Activated naive CD4-positive, alpha-beta T cell treated with anti-CD3 and anti-CD28 coated beads, Interleukin-2, amount 50 U/mL, for 24 hours (primary cell): ENCODE data around the gene CISD3.

ENCODE experiments used
- H3K27ac Mint-ChIP-seq: one replicate; pipeline ENCODE4 v1.8.0; 2021; ENCODE audit warnings: mild to moderate bottlenecking, mixed read lengths
- H3K27me3 Mint-ChIP-seq: one replicate; pipeline ENCODE4 v1.8.0; 2021; ENCODE audit warnings: mixed read lengths
- H3K36me3 Mint-ChIP-seq: one replicate; pipeline ENCODE4 v1.8.0; 2021; ENCODE audit warnings: mixed read lengths
- H3K4me1 Mint-ChIP-seq: one replicate; pipeline ENCODE4 v1.8.0; 2021; ENCODE audit warnings: mixed read lengths
- H3K4me3 Mint-ChIP-seq: one replicate; pipeline ENCODE4 v1.8.0; 2021; ENCODE audit warnings: mild to moderate bottlenecking, mixed read lengths
- H3K9me3 Mint-ChIP-seq: one replicate; pipeline ENCODE4 v1.8.0; 2021; ENCODE audit warnings: mixed read lengths

Gene CISD3

GRCh38 chr17:38704606-38705522 lies 25.3 kb upstream of the CISD3 start, which contains the start of gene MLLT6:
Gene MLLT6, plus strand, starts transcription at chr17:38705273. Its CDS starts 360 bp downstream, at chr17:38705633.
- H3K4me1 Mint-ChIP-seq: peaks cover 44% of the 10 kb centered on the region
- peaks cover 14% of the 10 kb centered on the region for H3K36me3 Mint-ChIP-seq
- peak within 1 kb of the TSS; percentile 97 for H3K4me3 Mint-ChIP-seq
- peak within 1 kb of the TSS; percentile 100 for H3K27ac Mint-ChIP-seq
- H3K27me3 Mint-ChIP-seq: no peaks in the 10 kb centered on the region
- no peaks in the 10 kb centered on the region for H3K9me3 Mint-ChIP-seq

DNA sequence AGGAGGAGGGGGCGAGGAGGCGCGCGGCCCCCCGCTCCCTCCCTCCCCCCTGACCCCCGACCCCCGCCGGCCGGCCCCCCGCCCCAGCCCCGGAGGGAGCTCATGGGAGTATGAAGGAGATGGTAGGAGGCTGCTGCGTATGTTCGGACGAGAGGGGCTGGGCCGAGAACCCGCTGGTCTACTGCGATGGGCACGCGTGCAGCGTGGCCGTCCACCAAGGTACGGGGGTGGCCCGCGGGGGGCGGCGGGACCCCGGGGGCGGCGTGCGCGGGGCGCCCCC lies 24.7 kb upstream of the CISD3 start:
- Mint-ChIP-seq H3K27me3 (no peaks in the 10 kb centered on the region), H3K9me3 (no peaks in the 10 kb centered on the region), H3K4me1 (peaks cover 44% of the 10 kb centered on the region), H3K4me3 (peak overlapping the region; percentile 97), H3K27ac (no peak overlapping the region), H3K36me3 (peaks cover 14% of the 10 kb centered on the region)

DNA sequence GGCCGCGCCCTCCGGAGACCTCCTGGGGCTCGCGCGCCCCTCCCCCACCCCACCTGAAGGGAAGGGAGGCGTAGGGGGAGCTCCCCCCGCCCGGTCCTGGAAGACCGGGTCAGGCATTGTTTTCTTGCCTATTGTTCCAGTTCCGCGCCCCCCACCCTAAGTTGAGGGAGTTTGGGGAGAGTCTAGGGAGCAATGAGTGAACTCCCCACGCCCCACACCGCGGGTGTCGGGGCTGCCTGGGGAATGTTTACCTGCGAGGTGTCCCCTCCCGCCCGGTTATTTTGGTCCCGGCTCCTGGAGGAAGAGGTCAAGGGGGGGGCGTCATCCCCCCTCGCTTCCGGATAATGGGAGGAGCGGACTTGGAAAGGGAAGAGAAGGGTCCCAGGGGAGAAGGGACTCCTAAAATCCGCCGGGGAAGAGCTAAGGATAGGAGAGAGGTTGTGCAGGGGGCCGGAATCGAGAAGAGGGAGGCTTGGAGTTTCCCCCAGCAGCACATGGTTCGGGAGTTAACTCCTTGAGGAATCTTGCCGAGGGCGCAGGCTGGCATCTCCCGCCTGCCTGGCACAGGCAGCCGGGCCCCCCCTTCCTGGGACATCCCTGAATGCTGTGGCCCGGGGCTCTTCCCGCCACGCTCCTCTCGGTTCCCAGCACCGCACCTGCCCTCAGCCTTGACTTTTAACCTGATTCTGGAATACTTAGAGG lies 24.2 kb upstream of the CISD3 start:
- H3K9me3 Mint-ChIP-seq: no peaks in the 10 kb centered on the region
- peaks cover 46% of the 10 kb centered on the region for H3K4me1 Mint-ChIP-seq
- H3K27ac Mint-ChIP-seq: peak overlapping the region; percentile 92
- H3K4me3 Mint-ChIP-seq: peak overlapping the region; percentile 97
- peaks cover 15% of the 10 kb centered on the region for H3K36me3 Mint-ChIP-seq
- H3K27me3 Mint-ChIP-seq: no peaks in the 10 kb centered on the region

- peak overlapping the region; percentile 97 for H3K4me3 Mint-ChIP-seq
- H3K27ac Mint-ChIP-seq: peak overlapping the region; percentile 92
- peaks cover 15% of the 10 kb centered on the region for H3K36me3 Mint-ChIP-seq
- peaks cover 46% of the 10 kb centered on the region for H3K4me1 Mint-ChIP-seq
- no peaks in the 10 kb centered on the region for H3K9me3 Mint-ChIP-seq
- no peaks in the 10 kb centered on the region for H3K27me3 Mint-ChIP-seq
These were observed 23.5 kb upstream of the CISD3 start for GRCh38 chr17:38706505-38707216.

- peaks cover 15% of the 10 kb centered on the region for H3K36me3 Mint-ChIP-seq
- H3K4me1 Mint-ChIP-seq: peaks cover 52% of the 10 kb centered on the region
- H3K27ac Mint-ChIP-seq: peak overlapping the region; percentile 95
- no peaks in the 10 kb centered on the region for H3K9me3 Mint-ChIP-seq
- H3K27me3 Mint-ChIP-seq: no peaks in the 10 kb centered on the region
- H3K4me3 Mint-ChIP-seq: peak overlapping the region; percentile 97
These were observed 22.3 kb upstream of the CISD3 start for GRCh38 chr17:38707678-38708351.

DNA sequence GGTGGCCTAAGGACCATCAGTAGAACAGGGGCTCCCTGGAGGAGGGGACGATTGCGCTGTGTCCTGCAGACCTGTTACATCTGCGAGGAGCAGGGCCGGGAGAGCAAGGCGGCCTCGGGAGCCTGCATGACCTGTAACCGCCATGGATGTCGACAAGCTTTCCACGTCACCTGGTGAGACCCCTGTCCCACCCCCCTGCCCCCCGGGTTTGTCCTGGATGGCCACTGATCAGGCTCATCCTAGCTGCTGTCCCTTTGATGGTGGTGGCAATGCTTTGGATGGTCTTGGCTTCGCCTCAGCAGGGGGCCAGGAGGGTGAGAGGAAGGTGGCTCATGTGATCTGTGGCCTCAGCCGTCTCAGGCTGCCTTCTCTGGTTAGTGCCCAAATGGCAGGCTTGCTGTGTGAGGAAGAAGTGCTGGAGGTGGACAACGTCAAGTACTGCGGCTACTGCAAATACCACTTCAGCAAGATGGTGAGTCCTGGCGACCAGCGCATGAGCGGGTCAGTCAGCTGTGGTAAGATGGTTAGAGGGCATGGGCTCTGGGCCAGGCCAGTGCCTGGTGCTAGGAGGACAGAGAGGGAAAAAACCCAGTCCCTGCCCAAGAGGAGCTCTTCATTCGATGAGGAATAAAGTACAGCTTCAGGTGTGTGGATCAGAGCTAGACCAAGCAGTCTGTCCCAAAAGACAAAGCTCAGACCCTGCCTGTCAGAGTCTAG lies 20.9 kb upstream of the CISD3 start:
- Mint-ChIP-seq H3K27ac (peak overlapping the region; percentile 84), H3K9me3 (no peaks in the 10 kb centered on the region), H3K4me1 (peaks cover 55% of the 10 kb centered on the region), H3K36me3 (peaks cover 15% of the 10 kb centered on the region), H3K4me3 (no peak overlapping the region), H3K27me3 (no peaks in the 10 kb centered on the region)

GRCh38 chr17:38709864-38710603 lies 20.1 kb upstream of the CISD3 start:
- Mint-ChIP-seq H3K4me3 (no peak overlapping the region), H3K36me3 (peaks cover 19% of the 10 kb centered on the region), H3K9me3 (no peaks in the 10 kb centered on the region), H3K27ac (peak overlapping the region; percentile 84), H3K27me3 (no peaks in the 10 kb centered on the region), H3K4me1 (peaks cover 60% of the 10 kb centered on the region)

- no peaks in the 10 kb centered on the region for H3K27me3 Mint-ChIP-seq
- H3K27ac Mint-ChIP-seq: peak overlapping the region; percentile 69
- peaks cover 19% of the 10 kb centered on the region for H3K36me3 Mint-ChIP-seq
- no peaks in the 10 kb centered on the region for H3K9me3 Mint-ChIP-seq
- peaks cover 65% of the 10 kb centered on the region for H3K4me1 Mint-ChIP-seq
- H3K4me3 Mint-ChIP-seq: no peak overlapping the region
These were observed 19.6 kb upstream of the CISD3 start for GRCh38 chr17:38710604-38710962.

GRCh38 chr17:38710985-38711384 lies 19.2 kb upstream of the CISD3 start:
- Mint-ChIP-seq H3K4me1 (peaks cover 69% of the 10 kb centered on the region), H3K4me3 (no peak overlapping the region), H3K27me3 (no peaks in the 10 kb centered on the region), H3K36me3 (peaks cover 19% of the 10 kb centered on the region), H3K9me3 (no peaks in the 10 kb centered on the region), H3K27ac (peak overlapping the region; percentile 35)

- H3K9me3 Mint-ChIP-seq: no peaks in the 10 kb centered on the region
- H3K36me3 Mint-ChIP-seq: peaks cover 21% of the 10 kb centered on the region
- peak overlapping the region; percentile 70 for H3K27ac Mint-ChIP-seq
- H3K4me3 Mint-ChIP-seq: no peak overlapping the region
- H3K27me3 Mint-ChIP-seq: no peaks in the 10 kb centered on the region
- peaks cover 73% of the 10 kb centered on the region for H3K4me1 Mint-ChIP-seq
These were observed 18.2 kb upstream of the CISD3 start for GRCh38 chr17:38711792-38712571.

DNA sequence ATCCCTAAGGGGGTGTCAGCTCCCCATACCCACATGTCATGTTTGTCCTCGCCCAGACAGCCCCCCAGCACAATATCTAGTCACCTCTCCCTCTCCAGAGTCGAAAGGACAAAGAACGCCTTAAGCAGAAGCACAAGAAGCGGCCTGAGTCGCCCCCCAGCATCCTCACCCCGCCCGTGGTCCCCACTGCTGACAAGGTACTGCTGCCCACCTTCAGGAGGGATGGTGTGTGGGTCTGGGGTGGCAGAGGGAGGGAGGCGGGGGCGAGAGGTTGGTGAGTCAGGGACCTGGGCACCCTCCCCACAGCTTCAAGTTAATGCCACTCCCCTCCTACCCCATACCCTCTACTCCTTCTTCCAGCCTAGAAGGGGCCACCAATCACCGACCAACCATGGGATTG lies 17.5 kb upstream of the CISD3 start:
- Mint-ChIP-seq H3K4me3 (no peak overlapping the region), H3K9me3 (no peaks in the 10 kb centered on the region), H3K36me3 (peaks cover 17% of the 10 kb centered on the region), H3K4me1 (peaks cover 71% of the 10 kb centered on the region), H3K27ac (peak overlapping the region; percentile 70), H3K27me3 (no peaks in the 10 kb centered on the region)

GRCh38 chr17:38713456-38714075 lies 16.6 kb upstream of the CISD3 start:
- peak overlapping the region; percentile 51 for H3K27ac Mint-ChIP-seq
- peaks cover 15% of the 10 kb centered on the region for H3K36me3 Mint-ChIP-seq
- no peaks in the 10 kb centered on the region for H3K27me3 Mint-ChIP-seq
- H3K4me1 Mint-ChIP-seq: peaks cover 70% of the 10 kb centered on the region
- H3K4me3 Mint-ChIP-seq: no peak overlapping the region
- H3K9me3 Mint-ChIP-seq: no peaks in the 10 kb centered on the region

- H3K27ac Mint-ChIP-seq: peak overlapping the region; percentile 85
- H3K4me3 Mint-ChIP-seq: peak overlapping the region; percentile 45
- H3K27me3 Mint-ChIP-seq: no peaks in the 10 kb centered on the region
- peaks cover 14% of the 10 kb centered on the region for H3K36me3 Mint-ChIP-seq
- peaks cover 59% of the 10 kb centered on the region for H3K4me1 Mint-ChIP-seq
- no peaks in the 10 kb centered on the region for H3K9me3 Mint-ChIP-seq
These were observed 14.8 kb upstream of the CISD3 start for GRCh38 chr17:38715216-38715943.
